Measurements from ENCODE around the gene TIGD6. TPM values are rescaled to one million over a fixed set of nuclear protein-coding genes. Genes with fewer than 3 reads are reported as not detected.

TIGD6 gene
- total RNA-seq (3.6 and 4.1 TPM in 2 replicates), polyA plus RNA-seq (5.0 and 5.4 TPM in 2 replicates), polyA minus RNA-seq (13.5 and 17.0 TPM in 2 replicates), Bru-seq, nascent RNA (percentile 62 among the genes with signal in this experiment), BruChase-seq, experiment 1, labeled RNA remaining after a 6-hour chase (percentile 43 among the genes with signal in this experiment), BruChase-seq, experiment 2, labeled RNA remaining after a 2-hour chase (percentile 48 among the genes with signal in this experiment)
- 2.9 and 3.7 TPM in 2 replicates for polyA plus RNA-seq (2011; cell fraction: cytosol; rRNA removed)
- polyA plus RNA-seq (2011; cell fraction: nucleus; rRNA removed) = 4.4 and 5.5 TPM in 2 replicates
- 2.7 and 3.9 TPM in 2 replicates for polyA plus RNA-seq (2012)
- 2.9 TPM for polyA minus RNA-seq (2011; cell fraction: cytosol; rRNA and poly(A)+ RNA removed)
- polyA minus RNA-seq (2011; cell fraction: nucleus; rRNA and poly(A)+ RNA removed) = 7.1 and 15.4 TPM in 2 replicates
- long read RNA-seq, full-length matches to known transcripts = 4 of 6 reads
- long read RNA-seq, partial matches to known transcripts = 1 of 6 reads
- long read RNA-seq, other reads (novel, unspliced or antisense) = 1 of 6 reads

DNA sequence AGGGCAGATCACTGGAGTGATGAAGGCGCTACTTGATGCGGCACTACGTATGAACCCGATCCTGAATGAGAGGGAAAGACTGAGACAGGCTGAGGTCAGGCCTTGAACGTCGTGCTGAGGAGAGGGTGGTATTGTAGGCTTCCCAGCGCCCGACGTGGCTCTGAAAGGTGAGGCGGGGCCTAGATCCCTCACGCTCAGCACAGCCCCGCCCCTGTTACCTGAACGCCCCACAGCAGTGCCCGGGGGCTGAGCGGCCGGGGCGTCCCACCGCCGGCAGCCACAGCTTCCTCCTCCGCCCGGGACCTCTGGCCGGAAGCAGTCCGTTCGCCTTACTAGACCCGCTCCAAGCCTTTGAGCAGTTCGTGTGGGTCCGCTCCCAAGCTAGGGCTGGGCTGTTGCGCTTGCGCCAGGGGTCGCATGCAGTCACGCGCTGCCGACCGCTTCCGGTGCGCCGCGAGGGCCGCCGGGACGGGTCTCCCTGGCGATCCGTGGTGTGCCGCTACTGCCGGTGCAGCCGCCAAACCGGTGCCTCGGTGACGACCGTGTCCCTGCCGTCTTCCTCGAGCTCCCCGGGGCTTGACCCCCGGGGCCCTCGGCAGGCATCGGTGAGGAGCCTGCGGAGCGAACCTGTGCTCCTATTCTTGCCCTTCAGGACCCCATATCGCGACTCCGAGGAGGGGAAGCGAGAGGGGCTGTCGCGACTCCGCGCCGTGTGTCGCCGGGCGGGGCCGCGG, at the start of gene TIGD6, which contains the start of gene HMGXB3:
Gene TIGD6 (minus strand): TSS at position 399 of the 734 bp plus-strand sequence. CDS start 4,306 bp downstream, outside the sequence.
Gene HMGXB3 (plus strand): TSS at position 484 of the 734 bp plus-strand sequence. CDS start 4,114 bp downstream, outside the sequence.
- intact Hi-C loops (cut with micrococcal nuclease) = loop anchor here (2.0 to 5.0 kb wide), 3 partner anchors 132 to 218 kb away; no protein-coding TSS in a partner anchor
- H3K9me1 ChIP-seq (replicated peaks; ENCODE audit: control insufficient read depth, extremely low read depth, insufficient read depth, low read length) = no peaks in the 10 kb centered on the region
- H3K9me3 ChIP-seq (replicated peaks; ENCODE audit: control insufficient read depth, insufficient read depth, low read length) = no peaks in the 10 kb centered on the region
- no peak for TF ChIP-seq GATA2 (IDR thresholded peaks at IDR 0.05; ENCODE audit: insufficient read depth, insufficient read length, low read depth, low read length)
- TF ChIP-seq MAX (IDR thresholded peaks at IDR 0.05; ENCODE audit: insufficient read depth, insufficient read length) = peak; percentile 81
- TF ChIP-seq FOS (IDR thresholded peaks at IDR 0.05; ENCODE audit: borderline replicate concordance, insufficient read depth, low read length) = no peak
- peak in 1 of 2 donors; percentile 8 for TF ChIP-seq CTCF (IDR thresholded peaks at IDR 0.05; ENCODE audit: extremely low read depth in 1 of 2, insufficient read depth in 1 of 2, low read depth in 1 of 2, low read length in 2 of 2)
- TF ChIP-seq POLR2A (IDR thresholded peaks at IDR 0.05; ENCODE audit: low read depth, low read length) = peak; percentile 96
- peak; percentile 60 for TF ChIP-seq MYC (IDR thresholded peaks at IDR 0.05; ENCODE audit: low read depth, low read length)
- TF ChIP-seq POLR2AphosphoS5 (IDR thresholded peaks at IDR 0.05; ENCODE audit: insufficient read depth, low read depth, low read length) = peak; percentile 86
- no peak for TF ChIP-seq JUN (IDR thresholded peaks at IDR 0.05; ENCODE audit: borderline replicate concordance, insufficient read depth, insufficient read length, low read depth)
- peak within 1 kb of the TSS; percentile 85 for H3K9ac ChIP-seq (replicated peaks; ENCODE audit: extremely low read depth, insufficient read depth, low read length)
- BruUV-seq (replicated peaks) = no TSS peak
- FAIRE-seq = peak; percentile 82
- H3K4me1 ChIP-seq (ENCODE audit: control insufficient read depth, extremely low read depth, insufficient read depth, low read length) = peaks cover 23% of the 10 kb centered on the region
- peak within 1 kb of the TSS; percentile 92 for H3K4me2 ChIP-seq (ENCODE audit: insufficient read depth, low read length)
- H4K20me1 ChIP-seq (replicated peaks; ENCODE audit: control insufficient read depth, extremely low read depth, insufficient read depth, low read length) = peaks cover 2% of the 10 kb centered on the region
- H3K79me2 ChIP-seq (ENCODE audit: control insufficient read depth, insufficient read depth, low read length) = peaks cover 40% of the 10 kb centered on the region
- peak within 1 kb of the TSS; percentile 60 for H2AFZ ChIP-seq (ENCODE audit: low read depth, low read length)
- peaks cover 0 to 5% of the 10 kb centered on the region in 2 experiments for H3K36me3 ChIP-seq (ENCODE audit: control insufficient read depth in 2 of 2, extremely low read depth in 1 of 2, insufficient read depth in 2 of 2, low read length in 2 of 2)
- dilution Hi-C loops (cut with MboI; ENCODE audit: extremely low pct_ligation_motif_present, low sequenced_read_pairs) = no loop called here
- peak; percentile 94 for DNase-seq (ENCODE audit: low read depth, low spot score)
- ChIA-PET CTCF (interaction anchor here (0.7 to 2.4 kb wide), 6 partner anchors 10 to 166 kb away, joined by 3 to 13 read pairs (median 6); partner anchors contain the start of gene SLC26A2), POLR2A (interaction anchor here (0.7 to 1.1 kb wide), 2 partner anchors 22 to 31 kb away, joined by 3 to 14 read pairs; no protein-coding TSS in a partner anchor)
- no peaks in the 10 kb centered on the region for H3K27me3 ChIP-seq (ENCODE audit: control insufficient read depth in 2 of 2, insufficient read depth in 2 of 2, low read length in 2 of 2)
- H3K27ac ChIP-seq (ENCODE audit: insufficient read depth, low read depth, low read length) = peak within 1 kb of the TSS; percentile 72
- H3K4me3 ChIP-seq (replicated peaks in 1 of 3; ENCODE audit: insufficient read depth in 1 of 3, low read depth in 1 of 3, low read length in 3 of 3) = peak within 1 kb of the TSS; percentile 42 to 97 (median 86)
